Activated CD4-positive, alpha-beta memory T cell treated with anti-CD3 and anti-CD28 coated beads, Interleukin-2, amount 10 ng/mL, durations not matched to agents 7 days and 5 days (primary cell): ENCODE data around the gene CHMP1B. TPM values are rescaled to one million over a fixed set of nuclear protein-coding genes. Genes with fewer than 3 reads are reported as not detected.
A peak's percentile ranks its signal among the peaks of the same experiment; 100 is the strongest.
"Not testable (repeated sequence)": the region's sequence is repeated elsewhere in the genome, so short reads cannot be mapped to it uniquely, and the experiment has no call there.

Experiments used
- CTCF ChIA-PET: fragments of 350-600 bp; sonication (Branson Sonifier 250); formaldehyde crosslinking; loops from one replicate; lab custom pipeline; 2021; ENCODE audit warnings: antibody characterized with exemption, inconsistent platforms; lab: Charles Lee
- POLR2A ChIA-PET: fragments of 350-600 bp; sonication (Branson Sonifier 250); formaldehyde crosslinking; loops from one replicate; lab custom pipeline; 2021; ENCODE audit warnings: antibody characterized with exemption; lab: Charles Lee
- DNase-seq: peaks from one replicate; pipeline ENCODE4 v3.0.0-alpha.2; 2020
- H3K27ac Mint-ChIP-seq: one replicate; pipeline ENCODE4 v1.8.0; 2021; ENCODE audit warnings: mild to moderate bottlenecking, mixed read lengths
- H3K27me3 Mint-ChIP-seq: one replicate; pipeline ENCODE4 v1.8.0; 2021; ENCODE audit warnings: mixed read lengths
- H3K36me3 Mint-ChIP-seq: one replicate; pipeline ENCODE4 v1.8.0; 2021; ENCODE audit warnings: low read depth, mixed read lengths
- H3K4me1 Mint-ChIP-seq: one replicate; pipeline ENCODE4 v1.8.0; 2021; ENCODE audit warnings: mixed read lengths
- H3K4me3 Mint-ChIP-seq: one replicate; pipeline ENCODE4 v1.8.0; 2021; ENCODE audit warnings: mild to moderate bottlenecking, mixed read lengths
- H3K9me3 Mint-ChIP-seq: one replicate; pipeline ENCODE4 v1.8.0; 2021; ENCODE audit warnings: mixed read lengths
- total RNA-seq, 2 experiments: library from RNA; stranded (reverse); gene quantifications; one replicate each; pipeline ENCODE4 v1.2.3, GENCODE V29; 2021

Gene CHMP1B
- total RNA-seq, 2 experiments from 2014 or later = 26.8 to 28.0 TPM

DNA sequence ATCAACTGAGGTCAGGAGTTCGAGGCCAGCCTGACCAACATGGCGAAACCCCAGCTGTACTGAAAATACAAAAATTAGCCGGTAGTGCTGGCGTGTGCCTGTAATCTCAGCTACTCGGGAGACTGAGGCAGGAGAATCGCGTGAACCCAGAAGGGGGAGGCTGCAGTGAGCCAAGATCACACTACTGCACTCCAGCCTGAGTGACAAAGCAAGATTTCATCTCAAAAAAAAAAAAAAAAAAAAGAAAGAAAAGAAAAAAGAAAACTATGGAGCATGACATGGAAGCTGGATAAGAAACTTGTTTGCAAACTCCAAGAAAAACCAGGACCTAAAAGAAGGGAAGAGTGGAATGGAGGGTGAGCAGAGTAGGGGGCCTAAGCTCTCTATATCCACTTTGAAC, 1.9 kb upstream of the CHMP1B start:
- Mint-ChIP-seq H3K27ac (no peak overlapping the region), H3K27me3 (peaks cover 7% of the 10 kb centered on the region), H3K4me1 (peaks cover 27% of the 10 kb centered on the region), H3K4me3 (no peak overlapping the region), H3K9me3 (no peaks in the 10 kb centered on the region), H3K36me3 (peaks cover 10% of the 10 kb centered on the region)
- CTCF ChIA-PET = interaction anchor here (1.0 to 1.4 kb wide), 2 partner anchors 9 to 89 kb away, joined by 3 to 4 read pairs; no protein-coding TSS in a partner anchor
- POLR2A ChIA-PET = no interaction called here
- no peak for DNase-seq

DNA sequence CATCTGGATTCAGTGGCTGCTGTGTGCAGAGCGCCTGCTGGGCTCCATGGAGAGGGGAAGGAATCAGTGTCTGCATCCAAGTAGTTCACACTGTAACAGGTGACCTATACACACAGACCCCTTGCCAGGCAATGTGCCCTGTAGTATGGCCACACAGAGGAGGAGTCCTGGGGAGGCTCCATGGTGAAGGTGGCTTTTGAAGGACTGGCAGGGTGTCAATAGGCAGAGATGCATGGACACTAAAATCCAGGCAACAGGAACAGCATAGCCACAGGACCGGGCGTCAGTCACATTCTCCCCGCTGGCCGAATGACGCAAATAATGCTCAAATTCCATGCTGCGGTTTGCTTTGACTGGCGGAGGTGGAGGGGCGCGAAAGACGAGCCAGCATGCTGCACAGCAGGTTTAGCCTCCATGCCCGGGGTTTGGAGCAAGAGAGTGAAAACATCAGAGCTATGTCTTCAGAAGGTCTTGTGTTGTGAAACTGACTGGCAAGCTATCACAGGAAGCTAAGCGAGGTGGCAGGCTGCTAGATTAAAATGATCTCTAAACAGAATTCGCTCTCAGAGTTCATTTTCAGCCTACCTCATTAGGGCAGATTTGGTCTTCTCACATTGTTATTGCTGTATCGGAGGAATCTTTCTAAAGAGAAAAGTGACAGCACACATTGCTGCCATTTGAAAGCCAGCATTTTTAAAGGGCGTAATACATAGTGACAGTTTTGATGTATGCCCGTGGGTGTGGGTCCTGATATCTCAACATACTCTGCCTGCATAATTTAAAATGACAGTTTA, 1.2 kb upstream of the CHMP1B start:
- CTCF ChIA-PET = interaction anchor here (0.6 to 1.0 kb wide), 2 partner anchors 88 to 120 kb away, joined by 3 to 4 read pairs; no protein-coding TSS in a partner anchor
- Mint-ChIP-seq H3K9me3 (no peaks in the 10 kb centered on the region), H3K27ac (peak overlapping the region; percentile 99), H3K4me3 (peak overlapping the region; percentile 99), H3K27me3 (peaks cover 7% of the 10 kb centered on the region), H3K36me3 (peaks cover 10% of the 10 kb centered on the region), H3K4me1 (peaks cover 29% of the 10 kb centered on the region)
- POLR2A ChIA-PET = interaction anchor here (0.7 to 3.0 kb wide), 11 partner anchors 9 to 1935 kb away, joined by 3 to 25 read pairs (median 3); partner anchors contain the start of genes GNAL, IMPA2 and MPPE1
- peak; percentile 52 for DNase-seq

DNA sequence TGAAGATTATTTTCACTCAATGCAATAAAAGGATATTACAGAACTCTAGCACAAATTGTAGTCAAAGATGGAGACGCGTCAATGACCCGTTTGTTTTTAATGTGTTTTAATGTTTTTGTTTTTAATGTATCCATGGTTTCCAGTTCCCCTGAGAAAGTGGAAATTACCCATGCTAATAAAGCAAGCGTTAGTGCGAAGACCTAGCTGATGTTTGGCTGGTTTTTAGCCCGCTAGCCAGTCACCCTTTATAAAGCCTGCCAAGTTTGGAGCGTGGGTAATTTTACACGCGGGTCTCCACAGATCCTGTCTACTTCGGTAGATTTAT, 430 bp upstream of the CHMP1B start:
- Mint-ChIP-seq H3K27ac (peak overlapping the region; percentile 99), H3K36me3 (peaks cover 10% of the 10 kb centered on the region), H3K4me3 (peak overlapping the region; percentile 99), H3K27me3 (peaks cover 7% of the 10 kb centered on the region), H3K4me1 (peaks cover 29% of the 10 kb centered on the region), H3K9me3 (no peaks in the 10 kb centered on the region)
- CTCF ChIA-PET = no interaction called here
- POLR2A ChIA-PET = interaction anchor here (0.8 to 3.0 kb wide), 9 partner anchors 10 to 1936 kb away, joined by 3 to 25 read pairs (median 3); partner anchors contain the start of genes GNAL, IMPA2 and MPPE1
- DNase-seq = no peak

DNA sequence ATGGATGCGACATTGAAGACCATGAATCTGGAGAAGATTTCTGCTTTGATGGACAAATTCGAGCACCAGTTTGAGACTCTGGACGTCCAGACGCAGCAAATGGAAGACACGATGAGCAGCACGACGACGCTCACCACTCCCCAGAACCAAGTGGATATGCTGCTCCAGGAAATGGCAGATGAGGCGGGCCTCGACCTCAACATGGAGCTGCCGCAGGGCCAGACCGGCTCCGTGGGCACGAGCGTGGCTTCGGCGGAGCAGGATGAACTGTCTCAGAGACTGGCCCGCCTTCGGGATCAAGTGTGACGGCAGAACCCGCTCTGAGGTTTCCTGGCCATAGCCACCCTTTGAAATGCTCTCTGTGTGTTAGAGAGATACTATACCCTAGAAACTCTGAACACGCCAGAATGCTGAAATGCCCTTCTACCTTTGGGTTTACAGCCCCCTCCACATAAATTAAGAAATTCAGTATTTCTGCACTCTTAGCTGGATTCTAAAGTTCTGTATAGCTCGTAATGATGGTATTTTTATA, 659 bp downstream of the CHMP1B start:
- H3K4me1 Mint-ChIP-seq = peaks cover 29% of the 10 kb centered on the region
- H3K27me3 Mint-ChIP-seq = peaks cover 7% of the 10 kb centered on the region
- peak overlapping the region; percentile 99 for H3K4me3 Mint-ChIP-seq
- peak overlapping the region; percentile 99 for H3K27ac Mint-ChIP-seq
- ChIA-PET CTCF (interaction anchor here (0.9 kb wide), 1 partner anchor 86 kb away, joined by 3 read pairs; no protein-coding TSS in a partner anchor), POLR2A (interaction anchor here (0.6 to 3.0 kb wide), 8 partner anchors 8 to 129 kb away, joined by 3 to 25 read pairs (median 4); partner anchors contain the start of genes IMPA2 and MPPE1)
- peaks cover 10% of the 10 kb centered on the region for H3K36me3 Mint-ChIP-seq
- H3K9me3 Mint-ChIP-seq = no peaks in the 10 kb centered on the region
- DNase-seq = peak; percentile 68

DNA sequence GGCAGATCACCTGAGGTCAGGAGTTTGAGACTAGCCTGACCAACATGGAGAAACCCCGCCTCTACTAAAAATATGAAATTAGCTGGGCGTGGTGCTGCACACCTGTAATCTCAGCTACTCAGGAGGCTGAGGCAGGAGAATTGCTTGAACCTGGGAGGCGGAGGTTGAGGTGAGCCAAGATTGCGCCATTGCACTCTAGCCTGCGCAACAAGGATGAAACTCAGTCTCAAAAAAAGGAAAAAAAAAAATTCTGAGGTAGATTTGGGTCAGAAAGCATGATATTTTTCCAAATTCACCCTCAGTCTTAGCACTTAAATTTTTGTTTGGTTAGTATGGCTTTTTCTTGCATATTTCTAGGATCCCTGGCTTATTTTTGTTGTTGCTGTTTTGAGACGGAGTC, 3.3 kb downstream of the CHMP1B start:
- POLR2A ChIA-PET, CTCF ChIA-PET, DNase-seq, H3K4me3 Mint-ChIP-seq, H3K27ac Mint-ChIP-seq, H3K9me3 Mint-ChIP-seq, H3K27me3 Mint-ChIP-seq: not testable (repeated sequence)
- peaks cover 30% of the 10 kb centered on the region for H3K4me1 Mint-ChIP-seq
- peaks cover 10% of the 10 kb centered on the region for H3K36me3 Mint-ChIP-seq

DNA sequence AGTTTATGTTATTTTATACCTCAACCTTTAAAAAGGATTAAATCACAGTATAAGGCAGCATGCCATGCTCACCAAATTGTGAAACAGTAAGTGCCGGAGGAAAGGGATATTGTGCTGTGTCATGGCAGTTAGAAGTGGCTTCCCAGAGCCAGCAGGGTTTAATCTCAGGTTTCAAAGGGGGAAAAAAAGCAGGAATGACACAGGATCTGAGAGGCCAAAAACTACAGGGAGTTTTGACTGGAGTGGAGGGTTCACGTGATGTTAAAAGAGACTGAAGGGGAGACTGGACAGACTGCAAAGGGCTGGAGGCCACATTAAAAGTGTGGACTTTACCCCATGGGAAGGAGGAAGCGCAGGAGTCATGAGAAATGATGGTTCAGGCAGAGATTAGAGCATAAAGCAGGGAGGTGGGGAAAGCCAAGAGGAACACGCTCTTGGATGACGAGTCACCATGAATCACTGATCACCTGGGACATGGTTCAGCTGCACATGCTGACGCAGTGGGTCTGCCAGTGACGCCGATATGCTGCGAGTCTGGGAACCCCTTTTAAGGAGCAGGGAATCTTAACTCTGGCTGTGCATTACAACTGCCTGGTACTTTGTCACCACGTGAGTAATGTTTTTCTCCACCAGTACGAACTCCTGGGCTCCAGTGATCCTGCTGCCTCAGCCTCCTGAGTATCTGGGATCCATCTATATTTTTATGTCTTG, 6.1 kb downstream of the CHMP1B start:
- H3K4me3 Mint-ChIP-seq = no peak overlapping the region
- peaks cover 21% of the 10 kb centered on the region for H3K4me1 Mint-ChIP-seq
- H3K27me3 Mint-ChIP-seq = no peaks in the 10 kb centered on the region
- H3K9me3 Mint-ChIP-seq = no peaks in the 10 kb centered on the region
- H3K36me3 Mint-ChIP-seq = no peaks in the 10 kb centered on the region
- ChIA-PET POLR2A (no interaction called here), CTCF (no interaction called here)
- no peak for DNase-seq
- H3K27ac Mint-ChIP-seq = no peak overlapping the region

DNA sequence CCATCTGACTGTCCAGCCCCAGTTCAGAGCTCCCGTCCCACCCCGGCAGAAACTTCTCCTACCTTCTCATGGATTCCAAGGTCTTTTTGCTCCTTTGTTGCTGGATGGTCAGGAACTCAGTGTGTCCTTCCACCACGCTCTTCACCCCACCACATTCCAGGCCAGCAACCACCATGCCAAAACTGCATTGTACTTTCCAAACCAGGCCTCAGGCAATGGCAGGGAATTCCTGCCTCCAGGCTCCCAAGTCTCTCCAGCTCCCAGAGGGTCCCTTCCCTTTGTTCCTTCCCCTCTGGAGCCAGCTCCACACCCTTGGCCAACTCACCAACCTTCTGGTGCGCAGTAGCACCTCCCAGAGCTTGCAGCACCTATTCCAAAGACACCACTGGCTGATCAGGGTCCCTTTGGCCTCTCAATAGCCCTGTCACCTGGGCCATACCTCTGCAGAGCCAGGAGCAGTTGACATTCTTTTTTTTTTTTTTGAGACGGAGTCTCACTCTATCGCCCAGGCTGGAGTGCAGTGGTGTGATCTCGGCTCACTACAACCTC, 8.1 kb downstream of the CHMP1B start:
- Mint-ChIP-seq H3K4me1 (peaks cover 10% of the 10 kb centered on the region), H3K27me3 (peaks cover under 1% of the 10 kb centered on the region), H3K9me3 (no peaks in the 10 kb centered on the region), H3K27ac (no peak overlapping the region), H3K4me3 (no peak overlapping the region), H3K36me3 (no peaks in the 10 kb centered on the region)
- no peak for DNase-seq
- ChIA-PET POLR2A (no interaction called here), CTCF (no interaction called here)

DNA sequence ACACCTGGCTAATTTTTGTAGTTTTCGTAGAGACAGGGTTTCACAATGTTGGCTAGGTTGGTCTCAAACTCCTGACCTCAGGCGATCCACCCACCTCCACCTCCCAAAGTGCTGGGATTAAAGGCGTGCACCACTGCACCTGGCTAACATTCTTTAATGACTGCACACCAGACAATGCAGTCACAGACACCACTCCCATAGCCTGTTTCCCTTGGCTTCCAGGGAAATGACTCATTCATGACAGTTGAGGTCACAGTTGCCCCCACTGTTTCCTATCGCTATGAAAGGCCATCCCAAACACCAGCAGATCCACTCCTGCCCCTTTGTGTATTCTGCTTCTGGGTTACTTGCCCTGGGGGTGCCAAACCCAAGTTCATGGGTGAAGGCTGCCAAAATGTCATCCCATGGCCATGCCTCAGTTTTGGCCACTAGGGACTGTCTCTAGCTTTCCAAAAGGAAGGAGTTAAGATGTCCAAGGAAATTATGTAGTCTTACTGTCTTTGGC, 8.7 kb downstream of the CHMP1B start:
- no peak overlapping the region for H3K27ac Mint-ChIP-seq
- H3K36me3 Mint-ChIP-seq = no peaks in the 10 kb centered on the region
- peaks cover 5% of the 10 kb centered on the region for H3K27me3 Mint-ChIP-seq
- H3K4me3 Mint-ChIP-seq = no peak overlapping the region
- POLR2A ChIA-PET = interaction anchor here (0.8 to 1.2 kb wide), 2 partner anchors 8 to 10 kb away, joined by 3 to 4 read pairs; no protein-coding TSS in a partner anchor
- H3K9me3 Mint-ChIP-seq = no peaks in the 10 kb centered on the region
- CTCF ChIA-PET = no interaction called here
- peaks cover 8% of the 10 kb centered on the region for H3K4me1 Mint-ChIP-seq
- DNase-seq = no peak

DNA sequence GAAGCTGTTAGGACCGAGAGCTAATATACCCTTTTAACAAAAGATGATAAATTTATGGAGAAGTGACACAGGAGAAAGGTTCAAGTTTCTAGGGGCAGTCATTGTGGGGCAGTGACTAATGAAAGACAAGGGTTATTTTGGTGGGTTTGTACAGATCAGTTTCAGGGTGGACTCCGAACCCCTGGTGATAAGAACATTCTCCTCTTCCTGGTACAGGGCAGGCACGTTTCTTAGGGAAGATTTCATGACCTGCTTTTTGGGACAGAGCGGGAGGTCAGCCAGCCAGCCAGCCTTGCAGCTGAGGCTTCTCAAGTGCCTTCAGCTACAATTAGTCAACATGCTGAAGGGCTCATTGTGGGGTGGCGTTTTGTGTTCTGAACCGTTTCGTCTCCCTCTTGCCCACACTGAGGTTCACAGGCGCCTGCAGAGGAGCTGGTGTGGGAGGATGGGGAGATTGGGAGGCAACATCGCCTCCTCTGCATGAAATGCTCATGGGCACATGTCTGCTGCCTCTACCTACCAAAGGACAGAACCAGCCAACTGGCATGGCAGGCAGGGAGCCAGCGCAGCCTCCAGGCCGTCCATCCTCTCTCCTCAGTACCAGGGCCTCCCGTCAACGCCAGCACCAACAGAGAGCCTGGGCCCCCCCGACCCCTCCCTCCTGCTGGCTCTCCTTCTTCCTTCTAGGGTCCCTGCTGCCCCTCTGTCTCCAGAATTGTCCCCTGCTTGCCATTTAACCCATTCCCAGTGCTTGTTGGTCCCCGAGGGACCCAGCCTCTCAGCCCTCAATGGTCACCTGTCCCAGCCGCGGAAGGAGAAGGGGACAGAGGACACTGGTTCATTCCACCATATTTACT, 9.6 kb downstream of the CHMP1B start:
- Mint-ChIP-seq H3K4me3 (no peak overlapping the region), H3K4me1 (peaks cover 8% of the 10 kb centered on the region), H3K9me3 (no peaks in the 10 kb centered on the region), H3K27me3 (peaks cover 8% of the 10 kb centered on the region), H3K36me3 (no peaks in the 10 kb centered on the region), H3K27ac (no peak overlapping the region)
- ChIA-PET POLR2A (interaction anchor here (0.8 to 1.2 kb wide), 2 partner anchors 9 to 10 kb away, joined by 3 to 4 read pairs; no protein-coding TSS in a partner anchor), CTCF (interaction anchor here (0.6 kb wide), 1 partner anchor 1203 kb away, joined by 3 read pairs; no protein-coding TSS in a partner anchor)
- DNase-seq = no peak

DNA sequence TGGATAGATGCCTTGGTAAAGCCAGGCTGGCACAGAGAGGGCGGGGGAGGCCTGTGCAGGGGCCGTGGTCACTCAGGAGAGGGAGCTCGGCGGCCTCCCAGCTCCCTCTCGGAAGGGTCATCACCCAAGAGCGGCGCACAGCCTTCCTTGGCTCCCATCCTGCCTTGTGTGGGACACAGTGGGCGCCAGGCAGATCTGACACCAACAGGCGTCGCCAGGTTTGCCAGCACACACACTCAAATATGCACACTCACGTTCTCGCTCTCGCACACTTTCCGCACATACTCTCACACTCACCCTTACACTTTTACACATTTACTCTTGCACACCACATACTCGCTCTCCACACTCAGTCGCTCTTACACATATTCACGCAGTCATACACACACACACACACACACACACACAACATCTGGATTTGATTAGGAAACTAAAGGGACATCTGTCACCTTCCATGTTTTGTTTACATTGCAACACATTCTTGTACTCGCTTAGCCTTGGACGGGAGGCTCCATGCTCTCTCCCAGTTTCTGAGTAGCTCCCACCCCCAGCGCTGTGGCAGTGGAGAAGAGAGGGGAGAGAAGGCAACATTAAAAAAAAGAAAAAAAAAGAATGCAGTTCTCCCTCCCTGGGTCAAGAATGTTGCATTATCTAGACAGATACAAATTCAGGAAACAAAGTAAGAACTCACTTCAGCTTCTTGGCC, 10.5 kb downstream of the CHMP1B start:
- POLR2A ChIA-PET = interaction anchor here (0.7 kb wide), 1 partner anchor 10 kb away, joined by 3 read pairs; no protein-coding TSS in a partner anchor
- H3K36me3 Mint-ChIP-seq = no peaks in the 10 kb centered on the region
- peaks cover 10% of the 10 kb centered on the region for H3K27me3 Mint-ChIP-seq
- H3K27ac Mint-ChIP-seq = no peak overlapping the region
- H3K4me3 Mint-ChIP-seq = no peak overlapping the region
- peaks cover 8% of the 10 kb centered on the region for H3K4me1 Mint-ChIP-seq
- CTCF ChIA-PET = no interaction called here
- no peaks in the 10 kb centered on the region for H3K9me3 Mint-ChIP-seq
- DNase-seq = no peak

DNA sequence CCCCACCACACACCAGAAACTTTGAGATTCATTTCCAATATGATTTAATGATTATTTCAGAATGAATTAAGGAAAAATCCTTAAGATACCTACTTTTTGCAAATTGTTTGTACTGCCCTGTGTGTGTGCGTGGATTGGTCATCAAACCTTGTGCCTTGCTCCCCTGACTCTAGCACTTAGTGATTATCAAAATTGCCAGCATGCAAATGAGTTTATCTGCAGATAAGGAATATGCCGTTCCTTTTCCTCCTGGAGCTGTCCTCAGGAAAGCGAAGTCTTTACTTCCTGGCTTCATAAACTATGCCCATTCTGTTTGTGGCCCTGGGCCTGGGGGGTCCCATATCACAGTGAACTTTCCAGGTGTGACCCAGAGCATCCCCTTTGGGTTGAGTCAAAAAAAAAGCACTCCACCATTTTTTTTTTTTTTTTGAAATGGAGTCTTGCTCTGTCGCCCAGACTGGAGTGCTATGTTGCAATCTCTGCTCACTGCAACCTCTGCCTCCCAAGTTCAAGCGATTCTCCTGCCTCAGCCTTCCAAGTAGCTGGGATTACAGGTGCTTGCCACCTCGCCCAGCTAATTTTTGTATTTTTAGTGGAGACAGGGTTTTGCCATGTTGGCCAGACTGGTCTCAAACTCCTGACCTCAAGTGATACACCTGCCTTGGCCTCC, 11.4 kb downstream of the CHMP1B start:
- Mint-ChIP-seq H3K4me1 (peaks cover 8% of the 10 kb centered on the region), H3K27me3 (peaks cover 13% of the 10 kb centered on the region)
- no peak for DNase-seq

More for the DNA sequence above, 11.4 kb downstream of the CHMP1B start:
- H3K4me3 Mint-ChIP-seq = no peak overlapping the region
- no peak overlapping the region for H3K27ac Mint-ChIP-seq
- no peaks in the 10 kb centered on the region for H3K36me3 Mint-ChIP-seq
- CTCF ChIA-PET = no interaction called here
- POLR2A ChIA-PET = interaction anchor here (0.7 kb wide), 1 partner anchor 11 kb away, joined by 3 read pairs; no protein-coding TSS in a partner anchor
- H3K9me3 Mint-ChIP-seq = no peaks in the 10 kb centered on the region
